HG02870 (cell line): ENCODE data around the gene GCNT2.
"Not testable (repeated sequence)": the region's sequence is repeated elsewhere in the genome, so short reads cannot be mapped to it uniquely, and the experiment has no call there.

ENCODE experiments used
- ATAC-seq: cut with Tn5 transposase; IDR thresholded peaks from one replicate; pipeline ENCODE4 v1.9.1; 2021; ENCODE audit warnings: mild to moderate bottlenecking, moderate library complexity; ENCODE audit not compliant: unreplicated experiment

GCNT2 gene

GRCh38 chr6:10577112-10577511 is 56.0 kb downstream of the GCNT2 start:
- no peak for ATAC-seq

GRCh38 chr6:10578723-10579122 is 57.6 kb downstream of the GCNT2 start:
- ATAC-seq: no peak

DNA sequence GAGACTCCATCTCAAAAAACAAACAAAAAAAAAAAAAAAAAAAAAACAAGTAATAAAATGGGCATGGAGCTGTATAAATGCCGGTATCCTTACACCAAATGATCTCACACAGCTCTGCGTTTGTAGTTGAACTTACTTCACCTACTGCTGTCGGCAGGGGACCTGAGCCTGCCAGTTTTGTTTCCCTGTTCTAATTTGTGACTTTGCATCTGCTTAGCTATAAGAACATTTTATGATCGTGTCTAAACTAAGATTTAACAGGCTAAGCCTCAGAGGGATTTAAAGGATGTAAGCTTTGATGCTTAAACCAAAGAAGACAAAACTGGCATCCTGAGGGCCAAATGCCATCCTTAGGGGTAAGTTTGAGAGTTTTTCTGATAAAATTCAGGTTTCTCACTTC is 58.7 kb downstream of the GCNT2 start:
- ATAC-seq: no peak

DNA sequence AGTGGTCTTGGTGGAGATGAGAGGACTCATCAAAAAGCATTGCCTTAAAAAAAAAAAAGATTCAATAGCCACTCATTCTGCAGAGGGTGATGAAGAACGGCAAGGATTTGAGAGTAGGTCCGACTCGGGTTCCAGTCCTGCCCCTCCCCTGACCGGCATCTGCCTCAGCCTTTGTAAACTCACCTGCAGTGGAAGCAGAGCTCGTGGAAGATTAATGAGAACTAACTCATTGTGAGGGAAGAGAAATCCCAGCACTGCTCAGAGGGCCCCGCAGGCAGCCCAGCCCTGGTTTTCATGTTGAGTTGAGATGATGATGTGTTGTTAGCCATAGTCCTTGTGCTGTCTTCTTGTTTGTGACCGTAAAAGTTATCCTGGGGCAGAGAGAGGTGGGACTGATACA is 59.4 kb downstream of the GCNT2 start:
- no peak for ATAC-seq

DNA sequence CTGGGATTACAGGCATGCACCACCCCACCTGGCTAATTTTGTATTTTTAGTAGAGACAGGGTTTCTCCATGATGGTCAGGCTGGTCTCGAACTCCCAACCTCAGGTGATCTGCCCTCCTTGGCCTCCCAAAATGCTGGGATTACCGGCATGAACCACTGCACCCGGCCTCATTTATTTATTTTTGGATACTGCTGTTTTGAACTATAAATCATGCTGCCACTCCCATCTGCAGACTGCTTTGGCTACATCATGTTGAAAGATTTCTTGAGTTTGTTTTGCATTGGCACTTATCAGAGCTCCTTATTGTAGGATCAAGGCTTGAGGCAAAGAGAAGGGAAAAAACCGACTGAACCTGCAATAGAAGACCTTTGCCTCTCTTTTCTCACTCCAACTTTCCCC is 60.3 kb downstream of the GCNT2 start:
- ATAC-seq: not testable (repeated sequence)

DNA sequence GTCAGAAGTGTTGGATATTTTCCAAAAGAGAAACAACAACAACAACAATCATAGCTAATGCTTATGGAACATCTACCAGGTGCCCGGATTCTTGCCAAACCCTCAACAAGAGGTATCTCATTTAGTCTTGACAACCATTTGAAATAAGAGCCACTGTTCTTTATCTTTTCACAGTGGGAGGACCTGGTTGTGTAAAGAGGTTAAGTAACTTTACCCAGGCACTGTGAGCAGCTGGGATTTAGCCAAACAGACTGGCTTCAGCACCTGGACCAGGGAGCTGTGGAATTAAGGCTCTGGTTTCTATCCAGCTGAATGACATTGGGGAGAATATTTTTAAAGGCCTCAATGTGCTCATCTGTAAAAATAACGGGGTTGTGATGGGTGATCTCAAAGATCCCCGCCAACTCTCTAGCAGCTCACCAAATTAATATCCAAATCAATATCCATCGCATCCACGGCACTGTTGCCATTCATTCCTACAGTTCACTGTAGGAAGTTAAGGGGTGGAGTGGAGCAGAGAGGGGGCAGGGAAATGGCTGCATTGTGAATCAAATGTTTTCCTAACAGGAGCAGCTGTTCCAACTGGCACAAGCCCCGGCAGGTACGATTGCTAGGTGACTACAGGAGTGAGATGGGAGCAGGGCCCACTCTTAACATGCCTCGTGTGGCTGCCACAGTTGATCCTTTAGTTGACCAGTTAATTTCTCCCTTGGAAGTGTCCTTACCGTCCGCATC is 61.8 kb downstream of the GCNT2 start:
- ATAC-seq: no peak

DNA sequence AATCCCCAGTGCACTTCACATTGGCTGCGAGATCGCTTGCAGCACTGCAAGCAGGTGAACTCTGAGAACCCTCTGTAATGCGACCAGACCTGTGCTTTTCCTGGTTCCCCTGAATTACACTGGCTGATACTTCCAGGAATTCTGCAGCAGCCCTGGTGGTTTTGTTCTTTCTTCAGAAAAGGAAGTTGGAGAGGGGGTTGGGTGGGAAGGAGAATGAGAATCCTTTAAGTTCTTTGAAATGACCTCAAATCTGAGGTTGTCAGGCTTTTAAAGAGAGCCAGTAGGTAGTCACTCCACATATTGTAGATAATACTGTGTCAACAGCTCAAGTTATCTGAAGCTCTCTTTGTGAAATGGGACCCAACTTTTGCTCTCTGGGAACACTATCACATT is 62.4 kb downstream of the GCNT2 start:
- no peak for ATAC-seq

GRCh38 chr6:10584607-10585006 is 63.5 kb downstream of the GCNT2 start:
- no peak for ATAC-seq

- no peak for ATAC-seq
Measured at GRCh38 chr6:10585209-10585845, 64.2 kb downstream of the GCNT2 start.

GRCh38 chr6:10586302-10586701 is 65.2 kb downstream of the GCNT2 start:
- no peak for ATAC-seq

DNA sequence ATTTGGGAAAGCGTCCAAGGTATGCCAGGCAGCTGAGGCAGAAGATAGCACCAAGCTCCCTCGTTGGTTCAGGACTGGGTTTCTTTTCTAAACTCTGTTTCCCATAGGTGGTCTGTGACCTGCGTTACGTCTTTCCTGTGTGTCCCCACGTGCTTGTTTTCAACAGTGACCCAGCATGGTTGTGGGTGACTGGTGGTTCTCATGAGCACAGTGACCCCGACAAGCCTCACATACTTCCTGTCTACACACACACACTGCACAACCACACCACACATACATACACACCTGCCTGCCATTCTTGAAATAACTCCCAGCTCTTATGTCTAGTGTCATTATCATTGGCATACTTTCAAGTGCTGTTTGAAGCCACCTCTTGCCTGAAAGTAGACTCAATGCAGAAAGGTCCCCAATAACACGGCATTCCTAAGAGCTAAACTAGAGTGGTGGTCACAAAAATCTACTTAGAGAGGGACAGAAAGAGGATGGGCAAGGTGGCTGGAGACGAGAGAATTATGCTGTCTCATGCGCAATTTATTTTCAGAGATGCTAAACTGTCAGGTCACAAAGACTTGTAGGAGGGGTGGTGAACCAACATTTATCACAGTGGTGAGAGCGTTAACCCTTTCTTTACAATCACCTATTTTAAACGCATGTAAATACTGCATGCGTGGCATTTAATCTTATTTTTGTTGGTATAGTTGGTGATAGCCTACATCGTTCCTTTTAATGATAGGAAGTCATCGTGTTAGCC is 66.7 kb downstream of the GCNT2 start:
- peak; percentile 51 for ATAC-seq

- no peak for ATAC-seq
Measured at GRCh38 chr6:10588562-10589428, 67.6 kb downstream of the GCNT2 start.

GRCh38 chr6:10589429-10589727 is 68.2 kb downstream of the GCNT2 start:
- ATAC-seq: no peak

DNA sequence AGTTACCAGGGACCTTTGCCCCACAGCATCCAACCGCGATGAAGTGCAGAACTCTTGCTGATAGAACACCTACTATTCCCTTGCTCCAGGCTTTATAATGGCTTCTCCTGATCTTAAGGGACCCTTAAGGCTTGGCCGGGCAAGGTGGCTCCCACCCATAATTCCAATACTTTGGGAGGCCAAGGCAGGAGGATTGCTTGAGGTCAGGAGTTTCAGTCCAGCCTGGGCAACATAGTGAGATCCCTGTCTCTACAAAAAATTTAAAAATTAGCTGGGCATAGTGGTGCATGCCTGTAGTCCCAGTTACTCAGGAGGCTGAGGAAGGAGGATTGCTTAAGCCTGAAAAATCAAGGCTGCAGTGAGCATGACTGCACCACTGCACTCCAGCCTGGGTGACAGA is 68.8 kb downstream of the GCNT2 start:
- no peak for ATAC-seq

GRCh38 chr6:10591422-10592160 is 70.4 kb downstream of the GCNT2 start:
- ATAC-seq: no peak

DNA sequence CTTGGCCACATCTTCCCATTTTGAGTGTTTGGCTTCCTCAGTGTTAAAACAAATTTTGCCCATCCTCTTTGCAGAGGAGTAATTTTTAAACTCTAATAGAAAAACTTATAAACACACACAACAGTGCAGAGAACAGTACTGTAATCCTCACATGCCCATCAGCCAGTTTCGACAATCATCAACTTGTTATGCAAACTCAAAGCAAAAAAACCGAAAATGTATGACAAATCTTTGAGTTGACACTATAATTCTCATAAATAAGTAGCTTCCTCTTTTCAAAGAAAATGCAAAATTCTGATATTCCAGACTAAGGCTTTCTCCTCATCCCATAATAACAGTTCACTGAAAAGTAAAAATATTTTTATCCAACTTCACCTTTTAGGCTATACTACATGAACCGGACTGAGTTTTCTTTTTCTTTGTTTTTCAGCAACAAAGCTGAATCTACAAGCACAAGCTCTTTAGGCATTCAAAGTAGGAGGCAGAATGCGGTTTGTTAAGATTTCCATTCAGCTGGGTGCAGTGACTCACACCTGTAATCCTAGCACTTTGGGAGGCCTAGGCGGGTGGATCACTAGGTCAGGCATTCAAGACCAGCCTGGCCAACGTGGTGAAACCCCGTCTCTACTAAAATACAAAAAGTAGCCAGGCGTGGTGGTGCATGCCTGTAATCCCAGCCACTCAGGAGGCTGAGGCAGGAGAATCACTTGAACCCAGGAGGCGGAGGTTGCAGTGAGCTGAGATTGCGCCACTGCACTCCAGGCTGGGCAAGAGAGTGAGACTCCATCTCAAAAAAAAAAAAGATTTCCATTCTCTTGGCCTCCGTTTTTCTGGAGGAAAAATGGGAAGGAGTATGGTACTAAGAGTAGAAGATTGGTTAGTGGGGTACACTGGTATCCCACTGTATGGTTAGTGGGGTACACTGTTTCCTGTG is 74.8 kb downstream of the GCNT2 start:
- ATAC-seq: peak; percentile 68

- no peak for ATAC-seq
Measured at GRCh38 chr6:10597499-10598001, 76.4 kb downstream of the GCNT2 start.

DNA sequence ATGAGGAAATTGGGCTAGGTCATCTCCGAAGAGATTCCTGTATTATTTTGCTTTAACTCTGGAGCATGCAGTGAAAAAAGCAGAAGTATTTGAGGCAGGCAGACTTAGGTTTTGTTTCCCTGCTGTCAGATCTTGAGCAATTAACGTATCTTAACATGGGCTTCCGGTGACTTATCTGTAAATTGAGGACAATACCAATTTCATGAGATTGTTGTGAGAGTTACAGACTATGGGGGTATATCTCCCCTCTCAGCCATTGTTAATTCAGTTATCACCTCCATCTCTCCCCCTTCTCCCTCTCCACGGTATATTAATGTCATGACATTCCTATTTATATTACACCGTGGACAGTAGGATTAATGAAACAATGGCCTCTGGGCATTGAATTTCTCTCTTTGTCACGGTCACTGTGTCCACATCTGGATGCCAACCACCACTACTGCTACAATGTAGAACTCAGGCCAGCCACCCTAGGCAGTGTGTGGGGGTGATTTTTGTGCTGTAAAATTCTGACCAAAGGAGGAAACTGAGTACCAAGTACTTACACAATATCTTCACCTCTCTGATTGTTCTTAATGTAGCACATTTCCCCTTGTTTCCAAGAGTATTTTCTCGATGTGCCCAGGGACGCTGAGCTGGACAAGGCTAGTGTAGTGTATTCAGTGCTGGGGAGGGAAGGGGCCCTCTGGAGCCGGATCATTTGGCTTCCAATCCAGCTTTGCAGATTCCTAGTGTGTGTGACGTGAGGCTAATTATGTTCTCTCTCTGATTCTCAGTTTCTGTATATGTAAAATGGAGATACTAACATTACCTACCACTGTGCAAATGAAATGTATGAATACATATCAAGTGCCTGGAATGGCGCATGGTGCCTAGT is 77.2 kb downstream of the GCNT2 start:
- ATAC-seq: no peak
